ENCODE results near the gene CHRNB1.

The CHRNB1 gene

GRCh38 chr17:7484919-7485377 is 40.1 kb downstream of the CHRNB1 start:
- peak; percentile 38 for DNase-seq (ENCODE audit: low spot score)

- DNase-seq (ENCODE audit: low spot score): no peak
Observed at GRCh38 chr17:7486181-7486580, 41.3 kb downstream of the CHRNB1 start.

GRCh38 chr17:7490144-7490543 is 45.3 kb downstream of the CHRNB1 start:
- DNase-seq (ENCODE audit: low spot score): no peak

GRCh38 chr17:7491583-7491982 is 46.7 kb downstream of the CHRNB1 start:
- DNase-seq (ENCODE audit: low spot score): no peak

- no peak for DNase-seq (ENCODE audit: low spot score)
Observed at GRCh38 chr17:7493941-7494340, 49.1 kb downstream of the CHRNB1 start.

GRCh38 chr17:7495906-7496434 is 51.1 kb downstream of the CHRNB1 start:
- no peak for DNase-seq (ENCODE audit: low spot score)

- no peak for DNase-seq (ENCODE audit: low spot score)
Observed at GRCh38 chr17:7496470-7497183, 51.8 kb downstream of the CHRNB1 start.

GRCh38 chr17:7497228-7497627 is 52.4 kb downstream of the CHRNB1 start:
- no peak for DNase-seq (ENCODE audit: low spot score)

GRCh38 chr17:7497636-7498035 is 52.8 kb downstream of the CHRNB1 start:
- no peak for DNase-seq (ENCODE audit: low spot score)

GRCh38 chr17:7499161-7499560 is 54.3 kb downstream of the CHRNB1 start:
- DNase-seq (ENCODE audit: low spot score): no peak

GRCh38 chr17:7501729-7502128 is 56.9 kb downstream of the CHRNB1 start:
- no peak for DNase-seq (ENCODE audit: low spot score)

- no peak for DNase-seq (ENCODE audit: low spot score)
Observed at GRCh38 chr17:7502171-7502847, 57.4 kb downstream of the CHRNB1 start.

- DNase-seq (ENCODE audit: low spot score): no peak
Observed at GRCh38 chr17:7502987-7503386, 58.1 kb downstream of the CHRNB1 start.

- DNase-seq (ENCODE audit: low spot score): no peak
Observed at GRCh38 chr17:7503521-7503920, 58.7 kb downstream of the CHRNB1 start.
